Neural cell (in vitro differentiated cells): ENCODE measurements around the gene CFHR4. TPM values are rescaled to one million over a fixed set of nuclear protein-coding genes. Genes with fewer than 3 reads are reported as not detected.

Experiments used
- H2AFZ ChIP-seq: fragments of 200-600, 300-800 bp; sonication (generic), shearing (Covaris generic); 2 replicates; pipeline ENCODE4 v1.6.0; 2014; ENCODE audit warnings: low read depth, mild to moderate bottlenecking, antibody characterized with exemption, low read length, moderate library complexity
- H3F3A ChIP-seq: fragments of 200-600 bp; shearing (Covaris generic); 2 replicates; pipeline ENCODE4 v1.6.1; 2016; ENCODE audit warnings: mild to moderate bottlenecking, moderate library complexity, mixed read lengths, antibody characterized with exemption, low read length; ENCODE audit not compliant: insufficient read depth, poor library complexity, severe bottlenecking
- H3K27ac ChIP-seq: fragments of 200-600, 300-800 bp; sonication (generic), shearing (Covaris generic); 2 replicates; pipeline ENCODE4 v1.5.1; 2014; ENCODE audit warnings: mild to moderate bottlenecking, low read length, moderate library complexity
- H3K27me3 ChIP-seq: fragments of 300-800, 200-600 bp; sonication (generic), shearing (Covaris generic); 2 replicates; pipeline ENCODE4 v1.6.0; 2014; ENCODE audit warnings: mild to moderate bottlenecking, low read depth, low read length, moderate library complexity; ENCODE audit not compliant: insufficient read depth
- H3K36me3 ChIP-seq: fragments of 300-800, 200-600 bp; sonication (generic), shearing (Covaris generic); 2 replicates; pipeline ENCODE4 v1.5.1; 2014; ENCODE audit warnings: mild to moderate bottlenecking, antibody characterized with exemption, low read length, moderate library complexity; ENCODE audit not compliant: insufficient read depth
- H3K4me2 ChIP-seq: fragments of 300-800, 200-600 bp; sonication (generic), shearing (Covaris generic); 2 replicates; pipeline ENCODE4 v1.6.0; 2014; ENCODE audit warnings: mild to moderate bottlenecking, low read length
- H3K4me3 ChIP-seq: fragments of 300-800, 200-600 bp; sonication (generic), shearing (Covaris generic); 2 replicates; pipeline ENCODE4 v1.5.1; 2014; ENCODE audit warnings: mild to moderate bottlenecking, low read length, moderate library complexity
- H3K79me2 ChIP-seq: fragments of 200-600 bp; shearing (Covaris generic); replicated peaks from 2 replicates; pipeline ENCODE4 v1.6.0; 2014; ENCODE audit warnings: mild to moderate bottlenecking, low read length, moderate library complexity; ENCODE audit not compliant: insufficient read depth
- H3K9ac ChIP-seq: fragments of 300-800, 200-600 bp; sonication (generic), shearing (Covaris generic); 2 replicates; pipeline ENCODE4 v1.6.1; 2016; ENCODE audit warnings: mild to moderate bottlenecking, low read length, mixed read lengths
- H3K9me2 ChIP-seq: fragments of 200-600 bp; shearing (Covaris generic); 2 replicates; pipeline ENCODE4 v1.6.1; 2016; ENCODE audit warnings: mild to moderate bottlenecking, low read length, mixed read lengths; ENCODE audit not compliant: insufficient read depth
- H3K9me3 ChIP-seq: fragments of 200-600, 300-800 bp; sonication (generic), shearing (Covaris generic); 2 replicates; pipeline ENCODE4 v1.6.1; 2016; ENCODE audit warnings: mild to moderate bottlenecking, mixed run types, low read length, moderate library complexity, mixed read lengths
- H4K20me1 ChIP-seq: fragments of 200-600 bp; shearing (Covaris generic); 2 replicates; pipeline ENCODE4 v1.6.1; 2016; ENCODE audit warnings: mild to moderate bottlenecking, mixed run types; ENCODE audit not compliant: insufficient read depth
- EP300 ChIP-seq: fragments of 450-650 bp; conservative IDR thresholded peaks from 2 replicates; pipeline ENCODE4 v1.6.1; 2014; ENCODE audit warnings: antibody characterized with exemption, mild to moderate bottlenecking, moderate library complexity; ENCODE audit not compliant: poor library complexity, severe bottlenecking
- EZH2 ChIP-seq: fragments of 200-600, 300-800 bp; shearing (Covaris generic), sonication (generic); IDR thresholded peaks from 2 replicates; pipeline ENCODE4 v1.6.1; 2014; ENCODE audit warnings: antibody characterized with exemption, low read length, borderline replicate concordance, mild to moderate bottlenecking; ENCODE audit not compliant: insufficient read depth, poor library complexity, severe bottlenecking
- MXI1 ChIP-seq: fragments of 450-650 bp; conservative IDR thresholded peaks from 2 replicates; pipeline ENCODE4 v1.6.1; 2014; ENCODE audit warnings: antibody characterized with exemption, mild to moderate bottlenecking; ENCODE audit not compliant: poor library complexity, severe bottlenecking
- POLR2AphosphoS5 ChIP-seq: IDR thresholded peaks from 2 replicates; pipeline ENCODE4 v1.6.1; 2012
- RAD21 ChIP-seq: fragments of 450-650 bp; conservative IDR thresholded peaks from 2 replicates; pipeline ENCODE4 v1.6.1; 2014; ENCODE audit warnings: antibody characterized with exemption, mild to moderate bottlenecking, moderate library complexity
- SMC3 ChIP-seq: fragments of 450-650 bp; conservative IDR thresholded peaks from 2 replicates; pipeline ENCODE4 v1.6.1; 2014; ENCODE audit warnings: antibody characterized with exemption, mild to moderate bottlenecking, moderate library complexity; ENCODE audit not compliant: poor library complexity
- TAF1 ChIP-seq: IDR thresholded peaks from 2 replicates; pipeline ENCODE4 v1.6.1; 2012; ENCODE audit warnings: low read depth
- polyA plus RNA-seq: library from polyadenylated mRNA; depleted of rRNA; stranded (reverse); fragments of >200 nt; gene quantifications from 2 replicates; pipeline ENCODE4 v1.2.3, GENCODE V29; 2014
- TF ChIP-seq, protein P1 (sequence below): fragments of 450-650 bp; IDR thresholded peaks from 2 replicates; pipeline ENCODE4 v1.5.1; 2014; ENCODE audit warnings: antibody characterized with exemption, mild to moderate bottlenecking, moderate library complexity; ENCODE audit not compliant: poor library complexity, severe bottlenecking
- TF ChIP-seq, protein P2 (sequence below): IDR thresholded peaks from 2 replicates; pipeline ENCODE4 v1.6.1; 2012; ENCODE audit warnings: borderline replicate concordance

The CFHR4 gene
- polyA plus RNA-seq, 1 donor from 2014 or later: not detected

DNA sequence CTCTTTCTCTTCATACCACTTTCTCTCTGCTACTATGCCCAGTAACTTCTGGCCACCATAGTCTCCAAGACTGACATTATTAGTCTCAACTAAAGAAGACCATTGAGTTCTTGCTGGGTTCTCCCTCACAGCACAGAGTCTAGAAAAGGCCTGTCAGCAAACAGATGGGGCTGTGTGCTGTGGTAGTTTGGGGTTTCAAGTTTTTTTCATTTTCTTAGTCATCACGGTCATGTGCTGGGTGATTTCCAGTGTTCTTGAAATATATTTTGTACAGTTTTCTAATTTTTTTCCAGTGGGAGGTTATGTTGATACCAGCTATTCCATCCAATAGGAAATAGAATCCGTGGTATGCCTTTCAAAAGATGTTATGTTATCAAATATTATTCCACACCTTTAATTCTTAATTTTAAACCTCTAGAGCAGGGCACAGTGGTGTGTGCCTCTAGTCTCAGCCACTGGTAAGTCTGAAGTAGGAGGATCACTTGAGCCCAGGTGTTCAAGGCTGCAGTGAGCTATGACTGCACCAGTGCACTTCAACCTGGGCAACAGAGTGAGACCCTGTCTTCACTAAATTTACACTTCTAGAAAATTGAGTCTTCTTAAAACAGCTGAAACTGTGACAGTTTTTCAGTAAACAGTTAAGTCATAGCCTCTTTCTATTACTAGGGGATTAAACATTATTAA lies 64.0 kb downstream of the CFHR4 start:
- no peaks in the 10 kb centered on the region for H3F3A ChIP-seq
- H3K9me3 ChIP-seq: no peaks in the 10 kb centered on the region
- H3K27me3 ChIP-seq: no peaks in the 10 kb centered on the region
- H3K4me3 ChIP-seq: no peak overlapping the region
- H2AFZ ChIP-seq: no peak overlapping the region
- no peaks in the 10 kb centered on the region for H3K79me2 ChIP-seq
- H3K4me2 ChIP-seq: no peak overlapping the region
- H4K20me1 ChIP-seq: no peaks in the 10 kb centered on the region
- H3K36me3 ChIP-seq: no peaks in the 10 kb centered on the region
- no peaks in the 10 kb centered on the region for H3K9me2 ChIP-seq
- H3K27ac ChIP-seq: no peak overlapping the region
- H3K9ac ChIP-seq: no peak overlapping the region
- TF ChIP-seq TAF1 (no peak), MXI1 (no peak), SMC3 (no peak), RAD21 (no peak), EP300 (no peak), POLR2AphosphoS5 (no peak), EZH2 (no peak)
- TF ChIP-seq, protein P1, sequence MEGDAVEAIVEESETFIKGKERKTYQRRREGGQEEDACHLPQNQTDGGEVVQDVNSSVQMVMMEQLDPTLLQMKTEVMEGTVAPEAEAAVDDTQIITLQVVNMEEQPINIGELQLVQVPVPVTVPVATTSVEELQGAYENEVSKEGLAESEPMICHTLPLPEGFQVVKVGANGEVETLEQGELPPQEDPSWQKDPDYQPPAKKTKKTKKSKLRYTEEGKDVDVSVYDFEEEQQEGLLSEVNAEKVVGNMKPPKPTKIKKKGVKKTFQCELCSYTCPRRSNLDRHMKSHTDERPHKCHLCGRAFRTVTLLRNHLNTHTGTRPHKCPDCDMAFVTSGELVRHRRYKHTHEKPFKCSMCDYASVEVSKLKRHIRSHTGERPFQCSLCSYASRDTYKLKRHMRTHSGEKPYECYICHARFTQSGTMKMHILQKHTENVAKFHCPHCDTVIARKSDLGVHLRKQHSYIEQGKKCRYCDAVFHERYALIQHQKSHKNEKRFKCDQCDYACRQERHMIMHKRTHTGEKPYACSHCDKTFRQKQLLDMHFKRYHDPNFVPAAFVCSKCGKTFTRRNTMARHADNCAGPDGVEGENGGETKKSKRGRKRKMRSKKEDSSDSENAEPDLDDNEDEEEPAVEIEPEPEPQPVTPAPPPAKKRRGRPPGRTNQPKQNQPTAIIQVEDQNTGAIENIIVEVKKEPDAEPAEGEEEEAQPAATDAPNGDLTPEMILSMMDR: no peak
- TF ChIP-seq, protein P2, sequence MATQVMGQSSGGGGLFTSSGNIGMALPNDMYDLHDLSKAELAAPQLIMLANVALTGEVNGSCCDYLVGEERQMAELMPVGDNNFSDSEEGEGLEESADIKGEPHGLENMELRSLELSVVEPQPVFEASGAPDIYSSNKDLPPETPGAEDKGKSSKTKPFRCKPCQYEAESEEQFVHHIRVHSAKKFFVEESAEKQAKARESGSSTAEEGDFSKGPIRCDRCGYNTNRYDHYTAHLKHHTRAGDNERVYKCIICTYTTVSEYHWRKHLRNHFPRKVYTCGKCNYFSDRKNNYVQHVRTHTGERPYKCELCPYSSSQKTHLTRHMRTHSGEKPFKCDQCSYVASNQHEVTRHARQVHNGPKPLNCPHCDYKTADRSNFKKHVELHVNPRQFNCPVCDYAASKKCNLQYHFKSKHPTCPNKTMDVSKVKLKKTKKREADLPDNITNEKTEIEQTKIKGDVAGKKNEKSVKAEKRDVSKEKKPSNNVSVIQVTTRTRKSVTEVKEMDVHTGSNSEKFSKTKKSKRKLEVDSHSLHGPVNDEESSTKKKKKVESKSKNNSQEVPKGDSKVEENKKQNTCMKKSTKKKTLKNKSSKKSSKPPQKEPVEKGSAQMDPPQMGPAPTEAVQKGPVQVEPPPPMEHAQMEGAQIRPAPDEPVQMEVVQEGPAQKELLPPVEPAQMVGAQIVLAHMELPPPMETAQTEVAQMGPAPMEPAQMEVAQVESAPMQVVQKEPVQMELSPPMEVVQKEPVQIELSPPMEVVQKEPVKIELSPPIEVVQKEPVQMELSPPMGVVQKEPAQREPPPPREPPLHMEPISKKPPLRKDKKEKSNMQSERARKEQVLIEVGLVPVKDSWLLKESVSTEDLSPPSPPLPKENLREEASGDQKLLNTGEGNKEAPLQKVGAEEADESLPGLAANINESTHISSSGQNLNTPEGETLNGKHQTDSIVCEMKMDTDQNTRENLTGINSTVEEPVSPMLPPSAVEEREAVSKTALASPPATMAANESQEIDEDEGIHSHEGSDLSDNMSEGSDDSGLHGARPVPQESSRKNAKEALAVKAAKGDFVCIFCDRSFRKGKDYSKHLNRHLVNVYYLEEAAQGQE: no peak

DNA sequence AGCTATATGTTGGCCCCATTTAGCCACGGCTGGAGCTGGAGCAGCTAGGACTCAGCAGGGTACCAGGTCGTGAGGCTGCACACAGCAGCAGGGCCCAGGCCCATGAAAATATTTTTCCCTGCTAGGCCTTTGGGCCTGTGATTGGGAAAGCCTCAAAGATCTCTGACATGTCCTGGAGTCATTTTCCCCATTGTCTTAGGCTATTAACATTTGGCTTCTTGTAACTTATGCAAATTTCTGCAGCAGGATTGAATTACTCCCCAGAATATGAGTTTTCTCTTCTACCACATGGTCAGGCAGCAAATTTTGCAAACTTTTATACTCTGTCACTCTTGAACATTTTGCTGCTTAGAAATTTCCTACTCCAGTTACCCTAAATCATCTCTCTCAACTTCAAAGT lies 66.9 kb downstream of the CFHR4 start:
- no peak for TF ChIP-seq EP300
- TF ChIP-seq POLR2AphosphoS5: no peak
- TF ChIP-seq SMC3: no peak
- TF ChIP-seq, protein P1: no peak
- TF ChIP-seq RAD21: no peak
- no peak for TF ChIP-seq TAF1
- TF ChIP-seq, protein P2: no peak
- no peak for TF ChIP-seq EZH2
- TF ChIP-seq MXI1: no peak
- H2AFZ ChIP-seq: no peak overlapping the region

More for the DNA sequence above, 66.9 kb downstream of the CFHR4 start:
- no peaks in the 10 kb centered on the region for H3K79me2 ChIP-seq
- H3K27me3 ChIP-seq: no peaks in the 10 kb centered on the region
- H4K20me1 ChIP-seq: no peaks in the 10 kb centered on the region
- no peaks in the 10 kb centered on the region for H3K9me2 ChIP-seq
- H3K9ac ChIP-seq: no peak overlapping the region
- H3K4me3 ChIP-seq: no peak overlapping the region
- H3K27ac ChIP-seq: no peak overlapping the region
- no peaks in the 10 kb centered on the region for H3K9me3 ChIP-seq
- no peaks in the 10 kb centered on the region for H3F3A ChIP-seq
- H3K4me2 ChIP-seq: no peak overlapping the region
- no peaks in the 10 kb centered on the region for H3K36me3 ChIP-seq
